Measurements from ENCODE around the gene PICALM.

PICALM gene

DNA sequence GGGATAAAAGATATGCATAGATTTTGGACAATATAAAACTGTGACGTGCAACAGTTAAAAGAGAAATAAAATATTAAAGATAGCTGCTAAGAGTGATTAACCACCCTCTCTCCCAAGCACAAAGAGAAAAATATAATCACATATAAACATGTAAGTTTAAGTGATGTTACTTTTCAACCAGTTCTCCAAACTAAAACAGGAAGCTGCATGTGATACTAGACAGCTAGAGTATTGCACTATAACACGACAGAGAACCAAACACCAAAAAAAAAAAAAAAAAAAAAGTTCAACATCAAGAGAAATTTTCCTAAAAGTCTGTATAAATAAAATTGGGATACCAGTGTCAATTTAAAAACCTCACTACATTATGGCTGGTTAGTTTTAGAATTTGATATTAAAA is 79.1 kb downstream of the PICALM start:
- TF ChIP-seq RAD21 (IDR thresholded peaks at IDR 0.05; ENCODE audit: low read depth) (no peak), NFIC (IDR thresholded peaks at IDR 0.05) (no peak), TEAD4 (IDR thresholded peaks at IDR 0.05) (no peak), ZBTB7A (IDR thresholded peaks at IDR 0.05; ENCODE audit: low read depth) (no peak), TCF12 (IDR thresholded peaks at IDR 0.05; ENCODE audit: low read depth) (no peak), CREB1 (IDR thresholded peaks at IDR 0.05; ENCODE audit: low read depth) (no peak)
- TF ChIP-seq, protein P1, sequence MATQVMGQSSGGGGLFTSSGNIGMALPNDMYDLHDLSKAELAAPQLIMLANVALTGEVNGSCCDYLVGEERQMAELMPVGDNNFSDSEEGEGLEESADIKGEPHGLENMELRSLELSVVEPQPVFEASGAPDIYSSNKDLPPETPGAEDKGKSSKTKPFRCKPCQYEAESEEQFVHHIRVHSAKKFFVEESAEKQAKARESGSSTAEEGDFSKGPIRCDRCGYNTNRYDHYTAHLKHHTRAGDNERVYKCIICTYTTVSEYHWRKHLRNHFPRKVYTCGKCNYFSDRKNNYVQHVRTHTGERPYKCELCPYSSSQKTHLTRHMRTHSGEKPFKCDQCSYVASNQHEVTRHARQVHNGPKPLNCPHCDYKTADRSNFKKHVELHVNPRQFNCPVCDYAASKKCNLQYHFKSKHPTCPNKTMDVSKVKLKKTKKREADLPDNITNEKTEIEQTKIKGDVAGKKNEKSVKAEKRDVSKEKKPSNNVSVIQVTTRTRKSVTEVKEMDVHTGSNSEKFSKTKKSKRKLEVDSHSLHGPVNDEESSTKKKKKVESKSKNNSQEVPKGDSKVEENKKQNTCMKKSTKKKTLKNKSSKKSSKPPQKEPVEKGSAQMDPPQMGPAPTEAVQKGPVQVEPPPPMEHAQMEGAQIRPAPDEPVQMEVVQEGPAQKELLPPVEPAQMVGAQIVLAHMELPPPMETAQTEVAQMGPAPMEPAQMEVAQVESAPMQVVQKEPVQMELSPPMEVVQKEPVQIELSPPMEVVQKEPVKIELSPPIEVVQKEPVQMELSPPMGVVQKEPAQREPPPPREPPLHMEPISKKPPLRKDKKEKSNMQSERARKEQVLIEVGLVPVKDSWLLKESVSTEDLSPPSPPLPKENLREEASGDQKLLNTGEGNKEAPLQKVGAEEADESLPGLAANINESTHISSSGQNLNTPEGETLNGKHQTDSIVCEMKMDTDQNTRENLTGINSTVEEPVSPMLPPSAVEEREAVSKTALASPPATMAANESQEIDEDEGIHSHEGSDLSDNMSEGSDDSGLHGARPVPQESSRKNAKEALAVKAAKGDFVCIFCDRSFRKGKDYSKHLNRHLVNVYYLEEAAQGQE (IDR thresholded peaks at IDR 0.05; ENCODE audit: low read depth) = no peak

DNA sequence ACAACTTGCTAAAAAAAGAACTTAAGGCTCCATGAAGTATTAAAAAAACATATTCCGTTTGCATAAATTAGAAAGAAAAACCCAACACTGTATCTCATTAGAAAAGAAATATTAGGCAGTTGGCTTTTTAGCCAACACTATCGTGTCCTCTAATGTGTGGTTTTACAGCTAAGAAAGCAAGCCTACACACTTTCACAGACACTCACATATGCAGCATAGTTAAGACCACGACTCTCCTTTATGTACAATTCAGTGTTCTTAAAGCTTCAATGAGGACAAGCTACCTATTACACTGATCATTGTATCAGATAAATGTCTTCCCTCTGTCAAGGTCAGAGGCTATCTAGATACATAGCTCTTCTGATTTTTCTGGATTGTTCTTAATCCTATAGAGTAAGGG is 80.1 kb downstream of the PICALM start:
- no peak for TF ChIP-seq EP300 (IDR thresholded peaks at IDR 0.05; ENCODE audit: borderline replicate concordance)
- TF ChIP-seq FOXM1 (IDR thresholded peaks at IDR 0.05; ENCODE audit: borderline replicate concordance, low read depth) = no peak
- no peak for TF ChIP-seq CEBPB (IDR thresholded peaks at IDR 0.05)
- no peak for TF ChIP-seq TAF1 (IDR thresholded peaks at IDR 0.05; ENCODE audit: low read depth)
- TF ChIP-seq NFIC (IDR thresholded peaks at IDR 0.05) = no peak
- TF ChIP-seq, protein P2, sequence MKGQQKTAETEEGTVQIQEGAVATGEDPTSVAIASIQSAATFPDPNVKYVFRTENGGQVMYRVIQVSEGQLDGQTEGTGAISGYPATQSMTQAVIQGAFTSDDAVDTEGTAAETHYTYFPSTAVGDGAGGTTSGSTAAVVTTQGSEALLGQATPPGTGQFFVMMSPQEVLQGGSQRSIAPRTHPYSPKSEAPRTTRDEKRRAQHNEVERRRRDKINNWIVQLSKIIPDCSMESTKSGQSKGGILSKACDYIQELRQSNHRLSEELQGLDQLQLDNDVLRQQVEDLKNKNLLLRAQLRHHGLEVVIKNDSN (IDR thresholded peaks at IDR 0.05) = no peak
- no peak for TF ChIP-seq TEAD4 (IDR thresholded peaks at IDR 0.05)
- TF ChIP-seq ZBTB7A (IDR thresholded peaks at IDR 0.05; ENCODE audit: low read depth) = no peak
- no peak for TF ChIP-seq YY1 (IDR thresholded peaks at IDR 0.05; ENCODE audit: low read depth)
- TF ChIP-seq RAD21 (IDR thresholded peaks at IDR 0.05; ENCODE audit: low read depth) = no peak
- TF ChIP-seq, protein P3, sequence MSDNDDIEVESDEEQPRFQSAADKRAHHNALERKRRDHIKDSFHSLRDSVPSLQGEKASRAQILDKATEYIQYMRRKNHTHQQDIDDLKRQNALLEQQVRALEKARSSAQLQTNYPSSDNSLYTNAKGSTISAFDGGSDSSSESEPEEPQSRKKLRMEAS (IDR thresholded peaks at IDR 0.05) = no peak
- TF ChIP-seq EGR1 (IDR thresholded peaks at IDR 0.05) = no peak
- TF ChIP-seq TCF12 (IDR thresholded peaks at IDR 0.05; ENCODE audit: low read depth) = no peak
- TF ChIP-seq, protein P1 (IDR thresholded peaks at IDR 0.05; ENCODE audit: low read depth) = no peak
- TF ChIP-seq CREB1 (IDR thresholded peaks at IDR 0.05; ENCODE audit: low read depth) = no peak

DNA sequence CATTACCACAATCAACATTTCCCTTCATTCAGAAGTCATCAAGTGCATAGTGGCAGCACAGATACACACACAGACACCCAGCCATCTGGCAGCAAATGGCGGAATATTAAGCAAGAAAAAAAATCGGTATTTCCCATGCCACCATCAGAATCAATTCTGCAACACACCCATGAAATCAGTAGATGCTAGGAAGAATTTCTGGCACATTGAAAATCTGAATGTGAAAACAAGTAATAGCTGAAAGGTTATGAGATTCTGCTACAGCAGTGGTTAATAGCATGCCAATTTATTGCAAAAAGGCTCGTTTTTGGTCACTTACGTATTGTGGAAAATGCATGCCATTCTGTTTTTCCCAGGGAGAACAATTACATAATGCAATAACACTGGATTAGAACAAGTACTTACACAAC is 91.1 kb downstream of the PICALM start:
- TF ChIP-seq EGR1 (IDR thresholded peaks at IDR 0.05) (no peak), CEBPB (IDR thresholded peaks at IDR 0.05) (no peak), TEAD4 (IDR thresholded peaks at IDR 0.05) (no peak)
- TF ChIP-seq, protein P2 (IDR thresholded peaks at IDR 0.05) = no peak

DNA sequence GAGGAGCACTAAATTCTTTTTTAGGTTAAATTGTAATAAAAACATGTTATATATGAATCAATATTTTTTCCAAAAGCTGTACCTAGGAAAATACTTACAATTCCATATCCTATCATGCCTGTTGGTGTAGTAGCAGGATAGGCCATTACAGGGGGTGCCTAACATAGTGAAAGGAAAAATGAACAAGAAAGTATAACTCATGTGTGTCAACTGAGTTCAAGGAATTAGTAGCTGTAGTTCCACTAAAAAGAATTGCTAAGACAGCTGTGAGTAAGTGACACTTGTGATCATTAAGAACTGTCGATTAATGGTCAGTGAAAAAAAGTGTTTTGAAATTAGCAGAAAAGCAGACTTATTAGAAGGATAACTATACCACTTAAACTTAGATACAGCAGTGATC is 92.4 kb downstream of the PICALM start:
- no peak for TF ChIP-seq TAF1 (IDR thresholded peaks at IDR 0.05; ENCODE audit: low read depth)
- TF ChIP-seq, protein P1 (IDR thresholded peaks at IDR 0.05; ENCODE audit: low read depth) = no peak
- TF ChIP-seq NFIC (IDR thresholded peaks at IDR 0.05) = no peak
- TF ChIP-seq, protein P3 (IDR thresholded peaks at IDR 0.05) = no peak
- no peak for TF ChIP-seq EP300 (IDR thresholded peaks at IDR 0.05; ENCODE audit: borderline replicate concordance)
- TF ChIP-seq YY1 (IDR thresholded peaks at IDR 0.05; ENCODE audit: low read depth) = no peak
- no peak for TF ChIP-seq FOXM1 (IDR thresholded peaks at IDR 0.05; ENCODE audit: borderline replicate concordance, low read depth)
- TF ChIP-seq CREB1 (IDR thresholded peaks at IDR 0.05; ENCODE audit: low read depth) = no peak
- TF ChIP-seq CEBPB (IDR thresholded peaks at IDR 0.05) = no peak
- no peak for TF ChIP-seq TEAD4 (IDR thresholded peaks at IDR 0.05)
- no peak for TF ChIP-seq TCF12 (IDR thresholded peaks at IDR 0.05; ENCODE audit: low read depth)
- TF ChIP-seq, protein P2 (IDR thresholded peaks at IDR 0.05) = no peak
- TF ChIP-seq EGR1 (IDR thresholded peaks at IDR 0.05) = no peak
- TF ChIP-seq ZBTB7A (IDR thresholded peaks at IDR 0.05; ENCODE audit: low read depth) = no peak
- TF ChIP-seq RAD21 (IDR thresholded peaks at IDR 0.05; ENCODE audit: low read depth) = no peak
